GM19455 (cell line): Measurements from ENCODE around the gene RAB8A.
"Not testable (repeated sequence)": the region's sequence is repeated elsewhere in the genome, so short reads cannot be mapped to it uniquely, and the experiment has no call there.

ENCODE experiments used
- ATAC-seq: cut with Tn5 transposase; IDR thresholded peaks from one replicate; pipeline ENCODE4 v1.9.1; 2021; ENCODE audit not compliant: unreplicated experiment

RAB8A gene

DNA sequence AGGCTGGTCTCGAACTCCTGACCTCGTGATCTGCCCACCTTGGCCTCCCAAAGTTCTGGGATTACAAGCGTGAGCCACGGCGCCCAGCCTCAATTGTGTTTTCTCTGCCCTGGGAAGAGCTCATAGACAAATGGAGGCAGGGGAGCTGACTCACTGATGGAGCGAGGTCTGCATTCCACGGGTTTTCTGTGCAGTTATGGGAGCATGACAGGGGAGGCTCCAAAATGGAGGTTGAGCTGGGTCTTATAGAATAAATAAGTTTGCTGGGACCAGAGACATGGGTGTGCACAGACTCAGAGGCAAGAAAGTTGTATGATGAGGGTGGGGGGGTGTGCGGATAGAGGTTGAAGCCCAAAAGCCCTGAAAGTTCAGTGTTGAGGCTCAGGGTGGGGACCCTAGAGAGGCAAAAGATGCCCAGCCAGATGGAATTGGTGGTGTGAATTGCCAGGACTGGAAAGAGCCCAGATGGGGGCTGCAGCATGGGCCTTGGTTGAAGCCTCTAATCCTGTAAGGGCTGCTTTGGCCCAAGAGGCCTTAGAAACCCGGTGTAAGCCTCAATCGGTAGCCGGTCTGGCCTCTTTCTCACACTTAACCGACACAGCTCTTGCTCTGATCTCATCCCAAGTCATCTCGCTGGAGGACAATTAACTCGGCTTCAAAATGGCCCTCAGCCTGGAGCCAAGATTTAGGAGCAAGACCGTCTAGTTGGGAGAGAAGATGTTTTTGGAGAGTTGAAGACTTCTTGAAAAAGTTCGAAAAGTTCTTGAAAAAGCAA lies 33.5 kb upstream of the RAB8A start:
- no peak for ATAC-seq

DNA sequence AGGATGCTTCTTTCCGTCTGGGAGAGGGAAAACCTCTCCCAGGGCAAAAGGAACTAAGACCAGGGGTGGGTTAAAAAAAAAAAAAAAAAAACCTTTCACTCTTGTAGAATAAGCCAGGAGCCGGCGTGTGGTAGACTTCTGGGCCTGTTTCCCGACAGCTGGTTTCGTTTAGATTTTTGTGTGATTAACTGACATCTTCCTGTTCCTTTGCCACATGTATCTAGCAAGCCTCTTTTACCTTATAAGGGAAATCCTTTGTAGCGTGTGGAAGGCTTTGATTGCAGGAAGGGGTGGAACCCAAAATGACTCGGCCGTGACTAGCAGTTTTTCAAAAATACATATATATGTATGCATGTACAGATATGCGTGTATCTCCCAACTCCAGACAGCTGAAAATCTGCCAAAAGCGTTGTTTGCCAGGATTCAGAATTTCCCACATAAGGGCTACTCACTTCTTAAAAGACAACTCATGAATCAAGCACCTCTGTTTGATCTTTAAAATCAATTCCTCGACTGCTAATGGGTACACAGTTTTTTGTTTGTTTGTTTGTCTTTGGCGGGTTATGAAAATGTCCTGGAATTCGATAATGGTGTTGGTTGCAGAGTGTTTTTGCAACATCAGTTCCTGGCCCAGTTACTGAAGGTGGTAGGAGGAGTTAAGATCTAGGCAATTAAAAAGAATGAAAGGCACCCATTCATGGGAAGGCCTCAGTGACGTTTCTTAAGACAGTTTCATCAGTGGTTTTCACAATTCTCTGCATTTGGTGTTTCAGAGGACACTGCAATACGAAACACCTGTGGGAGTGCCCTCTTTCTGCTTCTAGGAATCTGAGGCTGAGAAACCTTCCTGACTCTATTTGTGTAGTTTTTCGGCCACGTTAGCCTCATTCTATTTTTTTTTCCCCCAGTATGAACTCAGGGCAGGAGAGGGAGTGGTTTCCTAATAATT lies 32.7 kb upstream of the RAB8A start:
- no peak for ATAC-seq

DNA sequence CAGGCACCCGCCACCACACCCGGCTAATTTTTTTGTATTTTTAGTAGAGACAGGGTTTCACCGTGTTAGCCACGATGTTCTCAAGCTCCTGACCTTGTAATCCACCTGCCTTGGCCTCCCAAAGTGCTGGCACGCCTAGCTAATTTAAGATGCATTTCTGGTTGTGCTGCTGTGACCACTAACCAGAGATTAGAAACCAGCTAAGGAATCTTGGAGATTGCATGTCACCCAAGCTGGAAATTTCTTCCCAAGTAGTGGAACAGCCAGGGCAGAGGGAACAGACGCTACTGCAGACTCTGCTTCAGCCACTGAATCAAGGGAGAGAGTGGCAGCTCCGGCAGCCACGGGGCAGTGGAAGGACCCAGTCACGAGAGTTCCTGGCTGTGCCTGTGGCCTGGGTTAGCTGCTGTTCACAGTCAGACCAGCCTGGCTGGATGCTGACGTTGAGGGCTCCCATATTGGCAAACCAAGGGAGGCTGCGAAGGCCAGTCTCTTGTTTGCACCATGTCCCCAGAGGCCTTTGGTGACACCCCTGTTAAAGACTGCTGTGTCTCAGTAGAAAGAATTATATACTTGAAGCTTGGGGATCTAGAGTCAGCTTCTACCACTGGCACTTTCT lies 27.5 kb upstream of the RAB8A start:
- no peak for ATAC-seq

- no peak for ATAC-seq
Observed at GRCh38 chr19:16085115-16085514, 26.6 kb upstream of the RAB8A start.

DNA sequence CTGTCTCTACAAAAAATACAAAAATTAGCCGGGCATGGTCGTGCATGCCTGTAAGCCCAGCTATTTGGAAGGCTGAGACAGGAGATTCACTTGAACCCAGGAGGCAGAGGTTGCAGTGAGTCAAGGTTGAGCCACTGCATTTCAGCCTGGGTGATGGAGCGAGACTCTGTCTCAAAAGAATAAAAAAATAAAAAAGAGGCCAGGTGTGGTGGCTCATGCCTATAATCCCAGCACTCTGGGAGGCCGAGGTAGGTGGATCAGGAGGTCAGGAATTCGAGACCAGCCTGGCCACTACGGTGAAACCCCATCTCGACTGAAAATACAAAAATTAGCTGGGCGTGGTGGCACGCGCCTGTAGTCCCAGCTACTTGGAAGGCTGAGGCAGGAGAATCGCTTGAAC lies 24.3 kb upstream of the RAB8A start:
- not testable (repeated sequence) for ATAC-seq

DNA sequence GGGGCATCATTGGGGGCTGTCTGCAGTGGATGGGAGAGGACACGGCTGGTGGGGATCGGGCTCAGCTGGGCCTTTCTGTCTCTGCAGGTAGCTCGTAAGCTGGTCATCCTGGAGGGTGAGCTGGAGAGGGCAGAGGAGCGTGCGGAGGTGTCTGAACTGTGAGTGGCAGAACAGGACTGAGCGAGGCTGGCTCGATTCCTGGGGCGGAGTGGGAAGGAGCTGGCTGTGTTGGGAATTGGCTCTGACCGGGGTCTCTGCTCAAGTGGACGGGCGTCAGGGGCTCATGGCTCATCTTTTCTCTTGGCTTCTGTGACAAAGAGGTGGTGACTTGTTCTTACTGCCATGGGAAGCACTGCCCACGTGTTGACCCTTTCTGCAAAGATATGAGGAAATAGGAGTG lies 23.7 kb upstream of the RAB8A start:
- no peak for ATAC-seq

DNA sequence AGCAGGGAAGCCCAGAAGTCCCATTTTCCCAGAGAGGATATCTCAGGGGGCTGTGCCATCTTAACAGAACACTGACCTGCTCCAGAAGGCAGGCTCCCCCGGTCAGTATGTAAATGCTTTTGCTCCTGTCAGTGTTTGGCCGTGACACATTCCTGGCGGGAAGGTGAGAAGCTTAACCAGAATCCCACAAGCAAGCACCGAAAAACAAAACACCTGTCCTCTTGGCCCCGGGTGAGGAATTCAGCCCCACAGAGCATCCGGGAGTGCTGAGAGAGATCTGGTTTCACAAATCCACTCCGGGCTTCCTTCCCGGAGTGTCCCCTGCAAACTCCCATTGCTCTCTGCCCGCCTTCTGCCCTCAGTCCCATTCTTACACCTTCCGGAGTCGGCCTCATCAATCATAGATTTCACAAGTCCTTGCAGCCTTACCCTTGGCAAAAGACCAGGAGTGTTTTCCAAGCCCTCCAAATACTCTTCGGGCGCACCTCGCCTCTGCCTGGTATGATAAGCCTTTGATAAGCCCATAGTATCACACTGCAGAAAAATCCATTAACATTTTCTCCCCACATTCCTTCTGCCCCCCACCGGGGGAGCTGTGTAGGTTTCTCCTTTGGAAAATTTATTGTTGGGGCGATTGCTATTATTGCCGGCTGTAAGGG lies 23.2 kb upstream of the RAB8A start:
- no peak for ATAC-seq

DNA sequence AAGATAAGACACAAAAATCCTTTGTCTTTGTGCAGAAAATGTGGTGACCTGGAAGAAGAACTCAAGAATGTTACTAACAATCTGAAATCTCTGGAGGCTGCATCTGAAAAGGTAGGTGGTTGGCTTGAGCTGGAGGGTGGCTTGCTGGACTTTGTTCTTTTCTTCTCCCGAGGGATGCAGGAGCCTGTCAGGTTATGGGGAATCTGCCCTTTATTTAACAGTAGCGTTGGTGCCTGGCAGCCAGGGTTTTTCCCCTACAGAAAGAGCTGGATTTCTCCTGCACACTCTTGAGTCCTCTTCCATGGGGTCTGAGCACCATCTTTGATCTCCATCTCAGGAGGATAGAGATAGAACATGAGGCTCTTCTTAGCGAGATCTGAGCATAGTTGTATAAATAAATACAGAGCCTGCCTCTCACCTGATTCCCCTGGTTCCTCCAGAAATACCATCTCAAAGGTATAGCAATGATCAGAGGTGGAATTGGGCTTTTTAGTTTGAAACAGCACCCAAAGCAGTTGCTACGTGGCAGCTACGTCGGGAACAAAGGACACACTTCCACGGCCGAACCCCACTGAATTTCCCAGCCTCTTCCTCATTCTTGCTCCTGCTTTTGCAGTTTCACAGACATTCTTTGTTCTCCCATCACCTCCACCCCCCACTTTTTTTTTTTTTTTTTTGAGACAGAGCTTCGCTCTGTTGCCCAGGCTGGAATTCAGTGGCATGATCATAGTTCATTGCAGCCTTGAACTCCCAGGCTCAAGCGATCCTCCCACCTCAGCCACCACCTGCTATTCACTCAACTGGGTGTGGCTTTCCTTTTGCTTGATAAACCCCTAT lies 22.5 kb upstream of the RAB8A start:
- ATAC-seq = no peak

DNA sequence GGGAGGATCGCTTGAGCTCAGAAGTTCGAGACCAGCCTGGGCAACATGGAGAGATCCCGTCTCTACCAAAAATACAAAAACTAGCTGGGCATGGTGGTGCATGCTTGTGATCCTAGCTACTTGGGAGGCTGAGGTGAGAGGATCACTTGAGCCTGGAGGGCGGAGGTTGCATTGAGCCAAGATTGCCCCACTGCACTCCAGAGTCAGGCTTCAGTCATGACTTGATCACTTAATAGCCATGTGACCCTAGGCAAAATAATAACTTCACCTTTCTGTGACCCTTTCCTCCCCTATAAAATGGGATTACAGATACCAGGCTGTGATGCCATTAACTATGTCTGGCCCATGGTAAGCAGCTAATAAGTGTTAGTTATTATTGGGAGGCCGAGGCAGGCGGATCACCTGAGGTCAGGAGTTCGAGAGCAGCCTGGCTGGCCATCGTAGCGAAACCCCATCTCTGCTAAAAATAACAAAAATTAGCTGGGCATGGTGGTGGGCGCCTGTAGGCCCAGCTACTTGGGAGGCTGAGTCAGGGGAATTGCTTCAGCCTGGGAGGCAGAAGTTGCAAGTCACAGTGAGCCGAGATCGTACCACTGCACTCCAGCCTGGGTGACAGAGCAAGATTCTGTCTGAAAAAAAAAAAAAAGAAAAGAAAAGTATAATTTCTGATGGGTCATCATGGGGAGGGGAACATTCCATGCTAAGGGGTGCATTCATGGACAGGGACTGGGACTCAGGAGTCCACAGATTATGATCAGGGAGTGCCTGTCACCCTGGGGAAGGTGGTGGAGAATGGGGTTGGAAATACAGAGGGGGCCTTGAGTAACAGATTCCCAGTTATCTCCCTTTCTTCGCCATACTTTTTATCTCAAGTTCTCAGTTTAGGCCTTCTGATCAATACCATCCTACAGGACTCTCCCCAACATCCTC lies 19.9 kb upstream of the RAB8A start:
- no peak for ATAC-seq

DNA sequence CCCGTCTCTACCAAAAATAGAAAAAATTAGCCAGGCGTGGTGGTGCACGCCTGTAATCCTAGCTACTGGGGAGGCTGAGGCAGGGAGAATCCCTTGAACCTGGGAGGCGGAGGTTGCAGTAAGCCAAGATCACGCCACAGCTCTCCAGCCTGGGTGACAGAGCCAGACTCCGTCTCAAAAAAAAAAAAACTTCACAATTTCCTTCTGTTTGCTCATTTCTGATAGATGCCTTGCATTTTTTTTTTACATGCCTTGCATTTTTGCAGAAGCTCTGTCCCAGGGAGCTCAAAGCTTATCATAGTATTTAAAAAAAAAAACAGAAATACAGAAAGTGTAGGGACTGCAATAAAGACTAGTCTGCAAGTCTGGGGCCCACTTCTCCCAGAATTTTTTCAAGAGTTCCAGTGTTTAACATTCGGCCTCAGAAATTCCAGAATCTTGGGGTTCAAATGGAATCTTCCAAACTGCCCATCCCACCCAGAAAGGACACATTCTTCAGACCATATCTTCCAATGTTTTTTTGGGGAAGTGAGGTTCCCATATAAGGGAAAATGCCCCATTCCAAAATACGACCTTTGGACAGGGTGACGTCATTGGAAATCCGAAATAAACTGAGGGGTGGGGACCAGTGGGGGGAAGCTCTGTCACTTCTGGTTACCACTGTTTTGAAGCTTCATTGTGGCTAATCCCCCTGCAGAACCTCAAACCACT lies 17.2 kb upstream of the RAB8A start:
- ATAC-seq = no peak

DNA sequence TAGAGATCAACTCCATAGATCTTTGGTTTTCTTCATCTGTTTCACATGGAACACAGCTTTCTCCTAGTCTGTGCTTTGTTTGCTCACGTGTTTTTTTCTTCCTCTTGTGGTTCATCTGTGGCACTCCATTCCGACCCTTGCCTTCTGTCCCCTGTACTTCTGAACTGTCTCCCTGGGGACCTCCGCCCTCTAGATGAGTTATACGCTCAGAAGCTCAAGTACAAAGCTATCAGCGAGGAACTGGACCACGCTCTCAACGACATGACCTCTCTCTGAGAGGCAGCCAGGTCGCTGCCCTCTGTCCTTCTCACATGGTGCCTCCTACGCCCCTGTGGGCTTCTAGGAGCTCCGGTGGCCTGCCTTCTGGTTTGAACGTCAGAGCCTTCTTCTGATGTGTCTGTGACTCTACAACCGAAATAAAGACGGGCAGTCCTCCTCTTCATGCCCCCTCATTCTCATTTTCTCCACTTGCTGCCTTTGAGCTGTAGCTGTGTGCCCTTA lies 16.6 kb upstream of the RAB8A start:
- ATAC-seq = no peak

- ATAC-seq = no peak
Observed at GRCh38 chr19:16096280-16096855, 15.3 kb upstream of the RAB8A start.

- no peak for ATAC-seq
Observed at GRCh38 chr19:16098416-16098768, 13.3 kb upstream of the RAB8A start.

GRCh38 chr19:16098821-16099220 lies 12.9 kb upstream of the RAB8A start:
- ATAC-seq = no peak

- ATAC-seq = not testable (repeated sequence)
Observed at GRCh38 chr19:16099314-16099965, 12.2 kb upstream of the RAB8A start.

DNA sequence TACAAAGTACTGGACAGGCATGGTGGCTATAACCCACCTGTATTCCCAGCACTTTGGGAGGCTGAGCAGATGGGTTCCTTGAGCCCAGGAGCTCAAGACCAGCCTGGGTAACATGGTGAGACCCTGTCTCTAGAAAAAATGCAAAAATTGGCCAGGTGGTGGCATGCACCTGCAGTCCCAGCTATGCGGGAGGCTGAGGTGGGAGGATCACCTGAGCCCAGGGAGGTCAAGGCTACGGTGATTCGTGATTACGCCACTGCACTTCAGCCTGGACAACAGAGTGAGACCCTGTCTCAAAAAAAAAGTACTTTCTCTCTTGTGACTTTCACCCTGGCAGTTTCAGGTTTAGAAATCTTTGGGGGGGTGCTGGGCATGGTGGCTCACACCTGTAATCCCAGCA lies 11.2 kb upstream of the RAB8A start:
- ATAC-seq = no peak

- no peak for ATAC-seq
Observed at GRCh38 chr19:16104722-16105121, 7.0 kb upstream of the RAB8A start.

GRCh38 chr19:16106121-16106520 lies 5.6 kb upstream of the RAB8A start:
- no peak for ATAC-seq
